ENCODE measurements around the gene ZRANB3. TPM values are rescaled to one million over a fixed set of nuclear protein-coding genes. Genes with fewer than 3 reads are reported as not detected.

ZRANB3 gene
- total RNA-seq, 1 donor from 2014 or later, result 7.0 TPM

GRCh38 chr2:135174810-135175093 is 356.3 kb downstream of the ZRANB3 start:
- H3K4me3 Mint-ChIP-seq (ENCODE audit: low read depth), result no peak overlapping the region
- H3K36me3 Mint-ChIP-seq (ENCODE audit: low read depth), result peaks cover 54% of the 10 kb centered on the region
- intact Hi-C loops (cut with micrococcal nuclease), result no loop called here
- H3K9me3 Mint-ChIP-seq, result peaks cover 7% of the 10 kb centered on the region
- H3K4me1 Mint-ChIP-seq (ENCODE audit: low read depth), result peaks cover 7% of the 10 kb centered on the region
- H3K27ac Mint-ChIP-seq, result no peak overlapping the region
- no peaks in the 10 kb centered on the region for H3K27me3 Mint-ChIP-seq (ENCODE audit: low read depth)
- no peak for DNase-seq (ENCODE audit: low spot score)

- peaks cover 57% of the 10 kb centered on the region for H3K36me3 Mint-ChIP-seq (ENCODE audit: low read depth)
Measured at GRCh38 chr2:135174049-135174809, 356.8 kb downstream of the ZRANB3 start.

DNA sequence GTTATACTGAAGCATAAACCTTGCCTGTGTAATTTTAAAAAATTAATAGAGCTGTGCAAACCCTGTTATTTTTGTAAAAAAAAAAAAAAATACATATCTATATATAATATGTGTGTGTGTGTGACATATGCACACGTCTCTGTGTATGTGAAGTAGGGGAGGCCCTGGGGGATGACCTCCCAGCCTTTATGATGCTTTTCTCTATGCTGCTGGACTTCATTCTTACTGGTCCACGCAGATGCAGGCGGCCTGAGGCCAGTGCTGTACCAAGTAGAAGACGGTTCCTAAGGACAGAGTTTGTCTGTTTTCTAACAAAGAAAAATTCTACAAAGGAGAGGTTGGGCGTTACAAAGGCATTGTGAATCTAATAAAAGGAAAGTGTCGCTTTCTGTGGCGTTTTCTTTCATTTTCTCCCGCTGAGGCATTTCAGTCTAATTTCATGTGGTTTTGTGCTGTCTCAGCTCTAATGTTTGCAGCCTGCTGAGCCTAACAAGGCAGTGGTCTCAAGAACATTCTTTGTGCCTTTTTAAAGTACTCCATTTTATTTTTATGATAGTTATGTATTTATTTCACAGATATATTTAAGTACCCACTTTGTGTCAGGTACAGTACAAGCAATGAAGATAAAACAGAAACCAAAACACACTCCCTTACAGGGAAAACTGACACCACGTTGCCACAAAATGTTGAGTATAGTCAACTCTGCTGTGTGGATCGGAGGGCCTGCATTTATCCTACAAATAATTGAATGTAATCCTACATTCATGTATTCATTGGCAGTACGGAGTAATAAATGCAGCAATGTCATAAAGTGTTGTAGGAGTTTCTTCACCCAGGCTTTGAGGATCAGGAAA is 360.9 kb downstream of the ZRANB3 start:
- peak overlapping the region; percentile 45 for H3K4me3 Mint-ChIP-seq (ENCODE audit: low read depth)
- H3K27me3 Mint-ChIP-seq (ENCODE audit: low read depth), result no peaks in the 10 kb centered on the region
- no peak overlapping the region for H3K27ac Mint-ChIP-seq
- intact Hi-C loops (cut with micrococcal nuclease), result no loop called here
- DNase-seq (ENCODE audit: low spot score), result no peak
- H3K9me3 Mint-ChIP-seq, result no peaks in the 10 kb centered on the region
- H3K4me1 Mint-ChIP-seq (ENCODE audit: low read depth), result peaks cover 7% of the 10 kb centered on the region
- H3K36me3 Mint-ChIP-seq (ENCODE audit: low read depth), result peaks cover 56% of the 10 kb centered on the region

More at GRCh38 chr2:135174049-135174809, 356.8 kb downstream of the ZRANB3 start:
- peaks cover 7% of the 10 kb centered on the region for H3K9me3 Mint-ChIP-seq
- H3K4me1 Mint-ChIP-seq (ENCODE audit: low read depth), result peaks cover 7% of the 10 kb centered on the region
- DNase-seq (ENCODE audit: low spot score), result no peak
- intact Hi-C loops (cut with micrococcal nuclease), result no loop called here
- H3K4me3 Mint-ChIP-seq (ENCODE audit: low read depth), result no peak overlapping the region
- H3K27me3 Mint-ChIP-seq (ENCODE audit: low read depth), result no peaks in the 10 kb centered on the region
- H3K27ac Mint-ChIP-seq, result no peak overlapping the region

DNA sequence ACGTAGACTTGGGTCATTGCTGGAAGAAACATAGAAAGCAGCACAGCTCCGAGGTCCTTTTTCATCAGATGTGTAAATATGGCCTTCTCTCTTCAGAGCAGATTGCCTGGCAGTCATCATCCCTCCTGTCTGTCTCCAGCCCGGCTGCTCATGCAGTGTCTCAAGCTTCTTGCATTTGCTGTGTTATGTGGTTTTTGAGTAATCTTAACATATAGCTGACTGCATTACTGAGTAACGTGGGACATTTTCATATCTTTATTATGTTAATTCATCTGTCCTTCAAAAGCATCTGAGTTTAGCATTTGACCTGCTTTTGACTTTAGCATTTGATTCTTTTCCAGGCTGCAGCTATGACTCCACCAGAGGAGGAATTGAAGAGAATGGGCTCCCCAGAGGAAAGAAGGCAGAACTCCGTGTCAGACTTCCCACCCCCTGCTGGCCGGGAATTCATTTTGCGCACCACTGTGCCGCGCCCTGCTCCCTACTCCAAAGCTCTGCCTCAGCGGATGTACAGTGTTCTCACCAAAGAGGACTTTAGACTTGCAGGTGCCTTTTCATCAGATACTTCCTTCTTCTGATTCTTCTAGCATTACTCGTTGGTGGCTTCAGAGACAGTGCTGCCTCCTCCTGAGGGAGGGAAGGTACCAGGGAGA is 362.7 kb downstream of the ZRANB3 start:
- no peak overlapping the region for H3K27ac Mint-ChIP-seq
- H3K4me3 Mint-ChIP-seq (ENCODE audit: low read depth), result no peak overlapping the region
- no peaks in the 10 kb centered on the region for H3K27me3 Mint-ChIP-seq (ENCODE audit: low read depth)
- peaks cover 8% of the 10 kb centered on the region for H3K4me1 Mint-ChIP-seq (ENCODE audit: low read depth)
- H3K36me3 Mint-ChIP-seq (ENCODE audit: low read depth), result peaks cover 70% of the 10 kb centered on the region
- intact Hi-C loops (cut with micrococcal nuclease), result no loop called here
- no peaks in the 10 kb centered on the region for H3K9me3 Mint-ChIP-seq
- no peak for DNase-seq (ENCODE audit: low spot score)

GRCh38 chr2:135167273-135167672 is 363.7 kb downstream of the ZRANB3 start:
- H3K9me3 Mint-ChIP-seq, result no peaks in the 10 kb centered on the region
- no peak overlapping the region for H3K4me3 Mint-ChIP-seq (ENCODE audit: low read depth)
- peaks cover 72% of the 10 kb centered on the region for H3K36me3 Mint-ChIP-seq (ENCODE audit: low read depth)
- H3K27ac Mint-ChIP-seq, result no peak overlapping the region
- DNase-seq (ENCODE audit: low spot score), result no peak
- intact Hi-C loops (cut with micrococcal nuclease), result no loop called here
- H3K27me3 Mint-ChIP-seq (ENCODE audit: low read depth), result no peaks in the 10 kb centered on the region
- H3K4me1 Mint-ChIP-seq (ENCODE audit: low read depth), result peaks cover 10% of the 10 kb centered on the region

- Mint-ChIP-seq H3K4me3 (ENCODE audit: low read depth) (no peak overlapping the region), H3K27me3 (ENCODE audit: low read depth) (no peaks in the 10 kb centered on the region), H3K36me3 (ENCODE audit: low read depth) (peaks cover 64% of the 10 kb centered on the region), H3K4me1 (ENCODE audit: low read depth) (peaks cover 3% of the 10 kb centered on the region), H3K27ac (peak overlapping the region; percentile 22), H3K9me3 (no peaks in the 10 kb centered on the region)
- DNase-seq (ENCODE audit: low spot score), result no peak
- intact Hi-C loops (cut with micrococcal nuclease), result no loop called here
Measured at GRCh38 chr2:135164431-135164830, 366.6 kb downstream of the ZRANB3 start.

DNA sequence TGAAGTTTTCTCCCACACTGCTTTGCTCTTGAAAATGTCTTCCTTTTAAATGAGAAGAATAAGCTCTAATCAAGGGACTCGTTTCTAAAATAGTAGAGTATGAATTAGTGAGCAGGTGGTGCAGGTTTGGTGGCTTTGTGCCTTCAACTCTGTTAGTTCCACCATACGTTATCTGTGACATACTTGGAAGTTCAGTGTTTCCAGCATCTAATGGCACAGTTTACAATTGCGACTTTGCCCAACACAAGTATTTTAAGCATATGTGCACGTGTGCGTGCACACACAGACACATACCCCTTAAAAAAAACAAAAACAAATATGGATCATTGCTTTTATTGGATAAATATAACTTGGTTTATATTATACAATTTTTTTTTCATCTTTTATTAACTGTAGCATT is 367.1 kb downstream of the ZRANB3 start:
- Mint-ChIP-seq H3K27me3 (ENCODE audit: low read depth) (no peaks in the 10 kb centered on the region), H3K9me3 (no peaks in the 10 kb centered on the region), H3K4me1 (ENCODE audit: low read depth) (peaks cover 3% of the 10 kb centered on the region), H3K36me3 (ENCODE audit: low read depth) (peaks cover 63% of the 10 kb centered on the region), H3K27ac (no peak overlapping the region), H3K4me3 (ENCODE audit: low read depth) (no peak overlapping the region)
- intact Hi-C loops (cut with micrococcal nuclease), result no loop called here
- no peak for DNase-seq (ENCODE audit: low spot score)

DNA sequence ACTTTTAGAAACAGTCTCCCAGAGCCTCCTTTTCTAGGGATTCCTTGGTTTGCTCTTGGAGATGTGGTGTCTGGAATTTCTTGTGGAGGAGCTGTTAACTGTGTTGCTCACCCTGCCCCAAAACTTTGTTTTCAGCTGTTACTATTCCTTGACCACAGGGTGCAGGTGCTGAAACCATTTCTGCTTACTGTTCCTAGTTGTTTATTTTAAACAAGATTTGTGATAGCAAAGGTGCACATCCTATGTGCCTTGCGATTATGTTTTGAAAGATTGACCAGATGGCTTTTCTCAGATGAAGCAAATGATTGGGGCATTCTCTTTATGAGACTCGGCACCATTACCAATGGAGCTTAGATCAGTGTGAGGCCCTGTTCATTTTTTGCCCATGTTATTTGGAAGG is 367.7 kb downstream of the ZRANB3 start:
- Mint-ChIP-seq H3K4me1 (ENCODE audit: low read depth) (peaks cover 3% of the 10 kb centered on the region), H3K9me3 (no peaks in the 10 kb centered on the region), H3K27me3 (ENCODE audit: low read depth) (no peaks in the 10 kb centered on the region), H3K4me3 (ENCODE audit: low read depth) (no peak overlapping the region), H3K27ac (no peak overlapping the region), H3K36me3 (ENCODE audit: low read depth) (peaks cover 62% of the 10 kb centered on the region)
- intact Hi-C loops (cut with micrococcal nuclease), result no loop called here
- no peak for DNase-seq (ENCODE audit: low spot score)

DNA sequence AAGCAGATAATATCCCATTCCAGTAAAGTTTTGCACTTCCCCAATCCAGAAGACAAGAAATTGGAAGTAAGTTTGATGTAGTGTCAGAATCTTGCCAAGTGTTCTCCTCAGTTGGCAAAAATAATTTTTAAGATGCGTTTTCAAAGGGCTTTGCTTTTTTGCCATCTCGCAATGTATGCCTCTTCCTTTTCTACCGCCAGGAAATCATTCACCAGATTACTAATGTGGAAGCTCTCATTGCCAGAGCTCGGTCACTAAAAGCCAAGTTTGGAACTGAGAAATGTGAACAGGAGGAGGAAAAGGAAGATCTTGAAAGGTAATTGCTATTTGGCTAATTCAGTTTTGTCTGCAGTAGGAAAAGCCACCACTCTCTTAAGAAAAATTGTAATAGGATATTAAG is 368.2 kb downstream of the ZRANB3 start:
- intact Hi-C loops (cut with micrococcal nuclease), result no loop called here
- H3K4me3 Mint-ChIP-seq (ENCODE audit: low read depth), result no peak overlapping the region
- no peak for DNase-seq (ENCODE audit: low spot score)
- no peak overlapping the region for H3K27ac Mint-ChIP-seq
- peaks cover 3% of the 10 kb centered on the region for H3K4me1 Mint-ChIP-seq (ENCODE audit: low read depth)
- H3K9me3 Mint-ChIP-seq, result no peaks in the 10 kb centered on the region
- peaks cover 66% of the 10 kb centered on the region for H3K36me3 Mint-ChIP-seq (ENCODE audit: low read depth)
- H3K27me3 Mint-ChIP-seq (ENCODE audit: low read depth), result no peaks in the 10 kb centered on the region

DNA sequence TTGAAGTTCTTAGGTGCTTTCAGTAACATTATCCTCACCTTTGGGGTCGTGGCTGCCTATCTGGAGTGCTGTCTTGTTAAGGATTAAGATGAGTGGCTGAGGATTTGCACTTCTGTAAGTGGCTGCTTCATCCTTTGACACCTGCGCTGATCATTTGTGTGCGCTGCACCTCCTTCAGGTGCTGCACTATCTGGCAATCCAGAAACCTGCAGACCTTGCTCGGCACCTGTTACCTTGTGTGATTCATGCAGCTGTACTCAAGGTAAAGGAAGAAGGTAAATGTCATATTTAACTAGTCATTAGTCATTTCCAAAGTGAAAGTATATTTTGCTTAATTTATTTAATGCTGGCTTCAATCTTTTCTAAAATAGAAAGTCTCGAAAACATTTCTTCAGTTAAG is 368.6 kb downstream of the ZRANB3 start:
- Mint-ChIP-seq H3K27me3 (ENCODE audit: low read depth) (no peaks in the 10 kb centered on the region), H3K4me3 (ENCODE audit: low read depth) (no peak overlapping the region), H3K9me3 (no peaks in the 10 kb centered on the region), H3K4me1 (ENCODE audit: low read depth) (peaks cover 3% of the 10 kb centered on the region), H3K36me3 (ENCODE audit: low read depth) (peaks cover 64% of the 10 kb centered on the region), H3K27ac (no peak overlapping the region)
- intact Hi-C loops (cut with micrococcal nuclease), result no loop called here
- no peak for DNase-seq (ENCODE audit: low spot score)

DNA sequence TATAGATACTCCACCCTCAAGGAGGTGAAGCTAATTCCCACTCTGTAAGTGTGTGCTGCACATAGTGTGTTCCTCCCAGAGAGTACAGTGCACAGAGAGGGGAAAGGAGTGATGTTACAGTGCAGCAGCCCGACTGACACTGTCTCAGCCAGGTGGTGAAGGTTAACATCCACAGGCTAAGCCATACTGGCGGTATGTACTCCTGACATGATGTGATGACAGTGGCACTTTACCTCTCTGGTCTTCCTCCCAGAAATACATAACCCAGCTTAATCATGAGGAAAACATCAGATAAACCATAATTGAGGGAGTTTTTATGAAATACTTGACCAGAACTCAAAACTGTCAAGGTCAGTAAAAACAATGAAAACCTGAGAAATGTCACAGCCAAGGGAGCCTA is 371.8 kb downstream of the ZRANB3 start:
- Mint-ChIP-seq H3K9me3 (no peaks in the 10 kb centered on the region), H3K4me1 (ENCODE audit: low read depth) (peaks cover 15% of the 10 kb centered on the region), H3K27ac (no peak overlapping the region), H3K4me3 (ENCODE audit: low read depth) (no peak overlapping the region), H3K36me3 (ENCODE audit: low read depth) (peaks cover 75% of the 10 kb centered on the region), H3K27me3 (ENCODE audit: low read depth) (no peaks in the 10 kb centered on the region)
- intact Hi-C loops (cut with micrococcal nuclease), result no loop called here
- no peak for DNase-seq (ENCODE audit: low spot score)

DNA sequence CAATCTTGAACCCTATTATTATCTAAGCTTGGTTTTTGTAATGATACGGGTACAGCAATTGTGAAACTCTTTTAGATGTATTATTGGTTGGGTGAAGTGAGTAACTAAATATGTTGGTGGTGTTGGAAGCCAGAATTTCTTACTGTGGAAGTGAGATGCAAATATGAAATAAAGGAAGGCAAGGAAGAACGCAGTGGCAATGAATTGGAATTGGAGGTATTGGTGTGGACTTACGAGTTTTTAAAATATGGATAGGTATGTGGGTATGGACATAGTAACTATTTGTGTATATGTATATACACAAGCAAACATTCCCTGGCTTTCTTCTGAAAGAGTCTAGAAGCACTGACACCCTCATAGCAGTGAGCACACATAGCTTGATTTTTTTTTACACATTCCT is 373.2 kb downstream of the ZRANB3 start:
- Mint-ChIP-seq H3K27me3 (ENCODE audit: low read depth) (no peaks in the 10 kb centered on the region), H3K4me3 (ENCODE audit: low read depth) (no peak overlapping the region), H3K27ac (no peak overlapping the region), H3K4me1 (ENCODE audit: low read depth) (peaks cover 16% of the 10 kb centered on the region), H3K36me3 (ENCODE audit: low read depth) (peaks cover 72% of the 10 kb centered on the region), H3K9me3 (no peaks in the 10 kb centered on the region)
- no peak for DNase-seq (ENCODE audit: low spot score)
- intact Hi-C loops (cut with micrococcal nuclease), result no loop called here

DNA sequence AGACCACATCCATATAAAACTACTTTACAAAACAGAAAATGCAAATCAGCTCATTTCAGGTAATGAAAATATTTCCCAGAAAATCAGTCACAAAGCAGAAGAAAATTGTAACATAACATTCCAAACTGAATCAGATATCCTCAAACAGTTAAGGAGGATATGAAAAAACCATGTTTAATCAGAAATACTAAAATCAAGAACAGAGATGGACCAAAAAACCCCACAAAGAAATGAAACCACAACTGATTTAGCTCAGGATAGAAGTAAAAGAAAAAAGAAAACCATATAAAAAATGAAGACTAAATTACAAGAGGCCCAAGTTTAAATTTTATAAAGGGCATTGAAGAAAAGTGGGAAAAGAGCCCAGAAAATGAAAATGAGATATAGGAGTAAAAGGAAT is 376.1 kb downstream of the ZRANB3 start:
- H3K4me1 Mint-ChIP-seq (ENCODE audit: low read depth), result peaks cover 34% of the 10 kb centered on the region
- DNase-seq (ENCODE audit: low spot score), result no peak
- H3K27me3 Mint-ChIP-seq (ENCODE audit: low read depth), result no peaks in the 10 kb centered on the region
- peaks cover 86% of the 10 kb centered on the region for H3K36me3 Mint-ChIP-seq (ENCODE audit: low read depth)
- no peak overlapping the region for H3K27ac Mint-ChIP-seq
- no peak overlapping the region for H3K4me3 Mint-ChIP-seq (ENCODE audit: low read depth)
- H3K9me3 Mint-ChIP-seq, result no peaks in the 10 kb centered on the region
- intact Hi-C loops (cut with micrococcal nuclease), result loop anchor here (5.0 kb wide), 1 partner anchor 103 kb away; the partner anchor contains the start of gene RAB3GAP1
